Uterus (tissue), 4 donors: ENCODE results near the gene PLCB3. TPM values are rescaled to one million over a fixed set of nuclear protein-coding genes. Genes with fewer than 3 reads are reported as not detected.

Experiments used
- DNase-seq, 2 donors: peaks; one replicate each; pipeline ENCODE4 v3.0.0-alpha.2; 2019 to 2020
- H3K27ac ChIP-seq, 2 donors: fragments of 200-600 bp; sonication (generic); 1 replicate in 1 of 2; 2 replicates in 1 of 2; pipeline ENCODE4 v1.5.1; 2016 to 2018
- H3K27me3 ChIP-seq, 2 donors: fragments of 200-600 bp; sonication (generic); one replicate each; pipeline ENCODE4 v1.5.1; 2018 to 2019; ENCODE audit warnings: control low read depth in 1 of 2
- H3K36me3 ChIP-seq, 2 donors: fragments of 200-600 bp; sonication (generic); one replicate each; pipeline ENCODE4 v1.5.1; 2019; ENCODE audit warnings: control low read depth in 1 of 2
- H3K4me1 ChIP-seq, 2 donors: fragments of 200-600 bp; sonication (generic); one replicate each; pipeline ENCODE4 v1.5.1; 2018 to 2019; ENCODE audit warnings: control low read depth in 1 of 2
- H3K4me3 ChIP-seq, 2 donors: fragments of 200-600 bp; sonication (generic); 1 replicate in 1 of 2; 2 replicates in 1 of 2; pipeline ENCODE4 v1.5.1; 2018 to 2019; ENCODE audit warnings: mild to moderate bottlenecking in 1 of 2
- H3K9me3 ChIP-seq, 2 donors: fragments of 200-600 bp; sonication (generic); one replicate each; pipeline ENCODE4 v1.5.1; 2019; ENCODE audit warnings: control low read depth in 1 of 2
- POLR2A ChIP-seq, 2 donors: fragments of 450-650 bp; IDR thresholded peaks; one replicate each; pipeline ENCODE4 v1.6.1; 2016; ENCODE audit warnings: antibody characterized with exemption in 2 of 2, mild to moderate bottlenecking in 1 of 2, moderate library complexity in 1 of 2
- intact Hi-C: fragments of 100-400 bp; cut with DNase I; formaldehyde crosslinking; loops from one replicate; pipeline ENCODE4 v1.15.1; 2023; ENCODE audit warnings: low total_unique reads
- total RNA-seq, 4 donors: library from RNA; depleted of rRNA in 3 of 4; stranded (reverse); fragments of >200 nt in 3 of 4; gene quantifications; one replicate each; pipeline versions ENCODE4 v1.1.0 to v1.2.4, GENCODE V29; 2014 to 2023
- TF ChIP-seq, protein P1 (sequence below), 4 experiments: fragments of 200-600 bp in 2 of 4; fragments of 450-650 bp in 2 of 4; sonication (generic) in 2 of 4; IDR thresholded peaks; one replicate each; pipeline ENCODE4 v1.5.1; 2016 to 2019; ENCODE audit warnings: antibody characterized with exemption in 4 of 4, mild to moderate bottlenecking in 2 of 4, moderate library complexity in 1 of 4
- donor health status: DM: yes; HTN: yes; CAD: no.

The PLCB3 gene
- total RNA-seq, 4 donors from 2014 or later, result 10.0 to 39.5 (median 21.8) TPM

DNA sequence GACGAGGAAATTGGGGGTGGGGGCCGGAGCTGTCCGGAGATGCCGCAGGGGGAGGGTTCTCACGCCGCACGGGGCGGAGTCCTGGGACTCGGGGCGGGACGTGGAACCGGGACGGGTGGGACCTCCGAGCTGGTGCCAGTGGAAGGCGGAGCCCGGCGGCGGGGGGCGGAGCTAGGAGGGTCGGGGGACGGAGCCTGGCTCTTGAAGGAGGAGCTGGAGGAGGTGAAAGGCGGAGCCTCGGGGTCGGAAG lies 10.2 kb upstream of the PLCB3 start:
- intact Hi-C loops, result no loop called here
- peaks cover 0 to 10% of the 10 kb centered on the region in 2 donors for H3K4me1 ChIP-seq

DNA sequence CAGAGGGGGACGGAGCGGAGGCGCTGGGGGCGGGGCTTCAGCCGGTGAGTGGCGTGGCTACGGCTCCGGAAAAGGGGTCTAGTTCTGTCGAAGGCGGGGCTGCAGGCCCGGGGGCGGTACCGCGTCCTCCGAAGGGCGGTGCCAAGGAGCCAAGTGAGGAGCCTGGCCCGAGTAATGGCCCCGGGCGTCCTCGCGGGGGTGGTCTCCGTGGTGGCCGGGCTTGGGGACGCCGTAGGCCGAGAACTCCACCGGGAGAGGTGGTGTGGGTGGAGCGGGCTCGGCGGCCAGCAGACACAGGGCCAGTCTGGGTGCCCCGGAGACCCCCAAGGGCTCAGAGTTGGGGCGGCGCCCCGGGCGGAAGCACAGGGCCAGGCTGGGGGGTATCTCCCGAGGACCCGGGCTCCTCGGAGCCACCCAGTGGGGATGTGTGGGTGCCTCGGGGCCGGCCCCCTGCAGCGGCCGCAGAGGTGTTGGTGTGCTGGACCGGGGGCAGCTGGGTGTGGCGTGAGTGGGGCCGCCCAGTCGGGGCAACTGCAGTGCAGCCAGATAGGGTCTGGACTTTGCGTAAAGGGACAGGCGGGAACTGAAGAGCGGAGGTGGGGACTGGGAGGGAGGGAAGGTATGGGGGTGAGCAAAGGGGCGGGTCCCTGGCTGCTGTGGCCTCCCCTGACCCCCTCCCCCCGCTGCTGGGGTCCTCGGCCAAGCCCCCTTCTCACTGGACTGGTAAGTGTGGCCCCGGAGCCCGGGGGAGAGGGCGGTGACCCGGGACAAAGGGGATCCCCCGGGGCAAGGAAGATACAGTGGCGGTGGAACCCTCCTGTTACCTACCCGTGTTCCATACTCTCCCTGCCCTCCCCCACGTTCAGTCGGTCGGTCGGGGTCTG lies 9.6 kb upstream of the PLCB3 start:
- DNase-seq, result peak; percentile 67 to 100
- peak; percentile 53 to 71 for TF ChIP-seq POLR2A (IDR thresholded peaks at IDR 0.05)
- TF ChIP-seq, protein P1, sequence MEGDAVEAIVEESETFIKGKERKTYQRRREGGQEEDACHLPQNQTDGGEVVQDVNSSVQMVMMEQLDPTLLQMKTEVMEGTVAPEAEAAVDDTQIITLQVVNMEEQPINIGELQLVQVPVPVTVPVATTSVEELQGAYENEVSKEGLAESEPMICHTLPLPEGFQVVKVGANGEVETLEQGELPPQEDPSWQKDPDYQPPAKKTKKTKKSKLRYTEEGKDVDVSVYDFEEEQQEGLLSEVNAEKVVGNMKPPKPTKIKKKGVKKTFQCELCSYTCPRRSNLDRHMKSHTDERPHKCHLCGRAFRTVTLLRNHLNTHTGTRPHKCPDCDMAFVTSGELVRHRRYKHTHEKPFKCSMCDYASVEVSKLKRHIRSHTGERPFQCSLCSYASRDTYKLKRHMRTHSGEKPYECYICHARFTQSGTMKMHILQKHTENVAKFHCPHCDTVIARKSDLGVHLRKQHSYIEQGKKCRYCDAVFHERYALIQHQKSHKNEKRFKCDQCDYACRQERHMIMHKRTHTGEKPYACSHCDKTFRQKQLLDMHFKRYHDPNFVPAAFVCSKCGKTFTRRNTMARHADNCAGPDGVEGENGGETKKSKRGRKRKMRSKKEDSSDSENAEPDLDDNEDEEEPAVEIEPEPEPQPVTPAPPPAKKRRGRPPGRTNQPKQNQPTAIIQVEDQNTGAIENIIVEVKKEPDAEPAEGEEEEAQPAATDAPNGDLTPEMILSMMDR (IDR thresholded peaks at IDR 0.05), result peak in 2 of 4 experiments; percentile 16 to 22
- Histone ChIP-seq H3K9me3 (no peaks in the 10 kb centered on the region), H3K27ac (peak overlapping the region; percentile 95 to 99), H3K27me3 (no peaks in the 10 kb centered on the region), H3K4me1 (peaks cover 0 to 10% of the 10 kb centered on the region in 2 donors), H3K4me3 (peak overlapping the region; percentile 61 to 87), H3K36me3 (no peaks in the 10 kb centered on the region)
- intact Hi-C loops, result no loop called here

More for the DNA sequence above, 10.2 kb upstream of the PLCB3 start:
- peak in 1 of 2 donors; percentile 100 for DNase-seq
- TF ChIP-seq, protein P1 (IDR thresholded peaks at IDR 0.05), result no peak
- no peak for TF ChIP-seq POLR2A (IDR thresholded peaks at IDR 0.05)
- H3K27me3 ChIP-seq, result no peaks in the 10 kb centered on the region
- H3K36me3 ChIP-seq, result no peaks in the 10 kb centered on the region
- H3K9me3 ChIP-seq, result no peaks in the 10 kb centered on the region
- peak overlapping the region; percentile 95 to 99 for H3K27ac ChIP-seq
- H3K4me3 ChIP-seq, result peak overlapping the region; percentile 61 to 87

DNA sequence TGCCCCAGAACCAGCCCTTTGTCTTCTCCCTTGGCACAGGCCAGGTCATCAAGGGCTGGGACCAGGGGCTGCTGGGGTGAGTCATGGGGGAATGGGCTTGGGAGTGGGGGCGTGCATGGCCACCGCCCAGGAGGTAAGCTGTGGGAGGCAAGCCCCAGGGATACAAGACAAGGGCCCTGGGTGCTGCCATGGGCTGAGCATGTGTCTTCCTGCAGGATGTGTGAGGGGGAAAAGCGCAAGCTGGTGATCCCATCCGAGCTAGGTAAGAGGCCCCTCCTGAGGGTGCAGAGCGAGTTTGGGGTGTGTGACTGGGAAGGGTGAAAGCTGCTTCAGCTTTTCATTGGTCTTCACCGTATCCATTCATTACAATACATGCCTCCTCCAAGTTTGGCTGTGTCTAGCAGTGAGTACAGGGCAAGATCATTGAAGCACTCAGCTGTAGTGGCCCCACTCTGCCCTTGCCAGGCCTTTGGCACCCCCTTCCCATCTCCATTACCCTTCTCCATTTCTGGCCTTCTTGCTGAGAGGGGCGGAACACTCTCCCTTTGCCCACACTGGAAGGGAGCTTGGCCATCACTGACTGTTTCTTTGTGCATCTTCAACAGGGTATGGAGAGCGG lies 8.0 kb upstream of the PLCB3 start:
- no peak for DNase-seq
- Histone ChIP-seq H3K9me3 (no peaks in the 10 kb centered on the region), H3K4me1 (peaks cover 0 to 14% of the 10 kb centered on the region in 2 donors), H3K27ac (no peak overlapping the region), H3K27me3 (no peaks in the 10 kb centered on the region), H3K36me3 (no peaks in the 10 kb centered on the region), H3K4me3 (no peak overlapping the region)
- TF ChIP-seq, protein P1 (IDR thresholded peaks at IDR 0.05), result no peak
- no peak for TF ChIP-seq POLR2A (IDR thresholded peaks at IDR 0.05)
- intact Hi-C loops, result no loop called here

DNA sequence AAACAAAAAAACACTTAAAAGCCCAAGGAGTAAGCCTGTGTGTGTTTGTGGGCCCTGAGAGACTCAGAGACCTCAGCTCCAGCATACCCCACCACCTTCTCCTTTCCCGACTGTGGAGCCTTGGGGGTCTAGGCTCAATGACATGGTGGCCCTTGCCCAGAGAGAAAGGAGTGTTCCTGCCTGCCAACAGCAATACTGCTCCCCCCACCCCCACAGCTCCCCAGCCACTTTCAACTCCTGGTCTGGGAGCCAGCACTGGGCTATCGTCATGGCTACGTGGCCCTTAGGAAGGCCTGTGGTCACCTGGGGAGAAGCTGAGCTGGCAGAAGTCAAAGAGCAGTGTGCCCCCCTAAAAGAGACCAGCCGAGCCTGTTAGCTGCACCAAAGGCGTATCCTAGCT lies 7.2 kb upstream of the PLCB3 start:
- Histone ChIP-seq H3K27me3 (no peaks in the 10 kb centered on the region), H3K9me3 (no peaks in the 10 kb centered on the region), H3K36me3 (no peaks in the 10 kb centered on the region), H3K27ac (no peak overlapping the region), H3K4me1 (peaks cover 0 to 14% of the 10 kb centered on the region in 2 donors), H3K4me3 (no peak overlapping the region)
- TF ChIP-seq, protein P1 (IDR thresholded peaks at IDR 0.05), result no peak
- TF ChIP-seq POLR2A (IDR thresholded peaks at IDR 0.05), result no peak
- intact Hi-C loops, result no loop called here
- no peak for DNase-seq

DNA sequence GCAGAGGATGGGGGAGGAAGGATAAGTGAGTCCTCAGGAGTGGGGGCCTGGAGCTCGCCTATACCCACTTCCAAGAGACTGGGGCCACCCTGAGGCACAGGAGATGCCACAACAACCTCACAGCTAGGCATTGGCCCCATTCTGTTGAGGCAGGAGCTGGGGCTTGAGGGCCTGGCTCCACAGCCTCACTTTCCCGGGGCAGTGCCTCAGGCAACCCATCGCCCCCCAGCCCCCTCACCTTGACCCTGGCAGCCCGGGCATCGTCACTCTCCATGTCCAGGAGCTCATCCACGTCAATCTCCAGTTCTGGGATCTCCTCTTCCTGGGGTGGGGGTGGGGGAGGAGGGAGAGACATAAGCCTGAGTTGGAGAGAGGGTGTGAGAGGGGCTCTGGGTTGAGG lies 6.4 kb upstream of the PLCB3 start:
- Histone ChIP-seq H3K36me3 (no peaks in the 10 kb centered on the region), H3K27me3 (no peaks in the 10 kb centered on the region), H3K4me1 (peaks cover 0 to 14% of the 10 kb centered on the region in 2 donors), H3K4me3 (peak overlapping the region in 1 of 2 donors; percentile 60), H3K27ac (peak overlapping the region; percentile 79 to 80), H3K9me3 (no peaks in the 10 kb centered on the region)
- TF ChIP-seq POLR2A (IDR thresholded peaks at IDR 0.05), result no peak
- TF ChIP-seq, protein P1 (IDR thresholded peaks at IDR 0.05), result no peak
- no peak for DNase-seq
- intact Hi-C loops, result no loop called here
